Amniotic stem cell (primary cell): ENCODE results near the gene SENP5.
"Not testable (repeated sequence)": the region's sequence is repeated elsewhere in the genome, so short reads cannot be mapped to it uniquely, and the experiment has no call there.

Source experiments
- DNase-seq: peaks from one replicate; lab custom pipeline; 2025; lab: John Stamatoyannopoulos, UW

SENP5 gene

DNA sequence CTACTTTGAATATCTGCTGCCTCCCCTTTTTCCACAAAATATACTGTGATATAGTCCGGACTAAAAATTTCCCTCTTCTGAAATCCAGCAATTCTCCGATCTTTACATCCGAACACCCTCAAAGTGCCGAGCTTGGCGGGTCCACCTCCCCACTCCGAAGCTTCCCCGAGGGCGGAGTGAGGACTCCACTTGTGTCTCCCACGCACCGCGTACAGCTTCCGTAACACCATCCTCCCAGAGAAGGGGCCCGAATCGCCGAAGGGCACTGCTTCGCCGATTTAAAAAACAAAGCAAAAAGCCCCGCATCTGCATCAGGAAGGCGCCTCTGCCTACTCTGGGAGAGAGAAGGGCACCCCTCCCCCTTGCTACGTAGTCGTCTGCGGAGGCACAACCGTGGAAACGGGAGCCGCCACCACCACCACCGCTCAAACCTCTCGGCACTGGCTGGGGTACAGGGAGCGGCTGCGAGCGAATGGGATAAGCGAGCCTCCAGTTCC is 74.1 kb downstream of the SENP5 start:
- peak; percentile 27 for DNase-seq

DNA sequence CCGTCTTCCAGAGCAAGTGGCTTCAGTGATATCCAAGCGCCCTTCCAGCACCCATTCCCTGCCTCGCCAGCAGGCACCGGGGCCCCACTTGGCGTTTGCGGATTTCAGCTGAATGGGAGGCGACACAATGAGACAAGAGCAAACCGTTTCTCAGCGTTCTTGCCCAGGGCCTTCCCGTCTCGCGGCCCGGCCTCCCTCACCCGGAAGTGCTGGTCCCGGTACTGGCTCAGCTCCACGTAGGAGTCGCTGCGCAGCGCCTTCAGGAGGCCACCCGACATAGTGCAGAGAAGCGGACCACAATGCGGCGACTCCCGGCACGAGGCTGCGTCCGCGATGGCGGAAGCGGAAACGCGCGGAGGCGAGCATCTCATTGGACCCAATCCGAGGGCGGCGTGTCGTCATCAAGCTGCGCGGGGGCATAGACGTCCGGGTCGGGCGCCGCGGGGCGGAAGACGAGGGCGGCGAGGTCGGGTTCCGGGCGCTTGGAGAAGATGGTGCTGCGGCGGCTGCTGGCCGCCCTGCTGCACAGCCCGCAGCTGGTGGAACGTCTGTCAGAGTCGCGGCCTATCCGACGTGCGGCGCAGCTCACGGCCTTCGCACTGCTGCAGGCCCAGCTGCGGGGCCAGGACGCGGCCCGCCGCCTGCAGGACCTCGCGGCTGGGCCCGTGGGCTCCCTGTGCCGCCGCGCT is 74.7 kb downstream of the SENP5 start, which contains the start of gene NCBP2:
Gene NCBP2 (minus strand): TSS at position 303 of the 689 bp plus-strand sequence. CDS start 25 bp downstream, at position 278.
- peak; percentile 98 for DNase-seq

DNA sequence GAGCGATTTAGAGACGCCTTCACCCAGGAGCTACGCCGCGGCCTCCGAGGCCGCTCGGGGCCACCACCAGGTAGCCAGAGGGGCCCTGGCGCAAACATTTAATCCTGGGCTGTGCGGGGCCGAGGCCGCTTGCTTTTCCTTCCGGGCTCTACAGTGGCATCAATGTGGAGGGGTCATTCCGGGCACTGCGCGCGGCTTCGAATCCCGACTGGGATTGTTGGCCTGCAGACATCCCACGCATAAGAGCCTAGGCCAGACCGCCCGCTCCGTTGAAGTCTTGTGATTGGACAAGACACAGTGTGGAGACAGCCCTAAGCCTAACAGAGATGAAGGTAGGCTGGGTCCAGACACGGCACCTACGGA is 75.2 kb downstream of the SENP5 start:
- no peak for DNase-seq

DNA sequence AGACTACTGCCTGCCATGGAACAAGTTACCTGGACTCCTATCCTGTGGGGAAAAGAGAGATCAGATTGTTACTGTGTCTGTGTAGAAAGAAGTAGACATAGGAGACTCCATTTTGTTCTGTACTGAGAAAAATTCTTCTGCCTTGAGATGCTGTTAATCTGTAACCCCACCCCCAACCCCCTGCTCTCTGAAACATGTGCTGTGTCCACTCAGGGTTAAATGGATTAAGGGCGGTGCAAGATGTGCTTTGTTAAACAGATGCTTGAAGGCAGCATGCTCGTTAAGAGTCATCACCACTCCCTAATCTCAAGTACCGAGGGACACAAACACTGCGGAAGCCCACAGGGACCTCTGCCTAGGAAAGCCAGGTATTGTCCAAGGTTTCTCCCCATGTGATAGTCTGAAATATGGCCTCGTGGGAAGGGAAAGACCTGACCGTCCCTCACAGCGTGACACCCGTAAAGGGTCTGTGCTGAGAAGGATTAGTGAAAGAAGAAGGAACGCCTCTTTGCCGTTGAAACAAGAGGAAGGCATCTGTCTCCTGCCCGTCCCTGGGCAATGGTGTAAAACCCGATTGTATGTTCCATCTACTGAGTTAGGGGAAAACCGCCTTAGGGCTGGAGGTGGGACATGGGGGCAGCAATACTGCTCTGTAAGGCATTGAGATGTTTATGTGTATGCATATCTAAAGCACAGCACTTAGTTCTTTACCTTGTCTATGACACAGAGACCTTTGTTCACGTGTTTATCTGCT is 76.5 kb downstream of the SENP5 start:
- not testable (repeated sequence) for DNase-seq

DNA sequence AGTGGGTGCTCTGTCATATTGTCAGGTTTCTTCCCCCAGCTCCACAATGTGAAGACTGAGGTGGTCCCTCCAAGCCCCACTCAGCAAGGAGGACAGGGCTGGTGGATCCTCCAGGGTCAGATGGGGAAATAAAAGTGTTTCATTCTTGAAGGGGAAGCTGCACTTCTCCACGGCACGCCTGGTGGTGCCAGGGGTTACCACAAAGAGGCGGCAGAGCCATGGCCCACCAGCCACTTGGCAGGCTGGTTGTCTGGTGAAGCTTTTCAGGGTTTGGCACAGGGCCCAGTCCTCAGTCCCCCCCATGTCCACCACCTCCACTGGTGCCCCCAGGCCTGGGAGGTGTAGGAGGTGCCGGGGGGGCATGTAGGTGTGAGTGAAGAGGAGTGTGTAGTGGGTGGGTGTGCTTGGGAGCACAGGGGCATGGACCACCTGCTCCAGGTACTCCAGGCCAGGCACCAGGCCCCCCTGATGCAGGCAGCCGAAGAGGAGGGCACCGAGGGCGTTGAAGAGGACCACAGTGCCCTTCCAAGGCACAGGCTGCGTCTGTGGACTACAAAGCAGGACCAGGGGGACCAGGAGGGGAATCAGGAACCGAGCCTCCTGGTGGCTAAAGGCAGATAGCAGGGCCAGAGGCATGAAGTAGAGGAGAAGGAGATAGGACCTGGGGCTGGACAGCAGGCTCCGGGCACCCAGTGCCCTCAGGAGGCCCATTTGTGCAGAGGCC is 79.6 kb downstream of the SENP5 start:
- DNase-seq: no peak

DNA sequence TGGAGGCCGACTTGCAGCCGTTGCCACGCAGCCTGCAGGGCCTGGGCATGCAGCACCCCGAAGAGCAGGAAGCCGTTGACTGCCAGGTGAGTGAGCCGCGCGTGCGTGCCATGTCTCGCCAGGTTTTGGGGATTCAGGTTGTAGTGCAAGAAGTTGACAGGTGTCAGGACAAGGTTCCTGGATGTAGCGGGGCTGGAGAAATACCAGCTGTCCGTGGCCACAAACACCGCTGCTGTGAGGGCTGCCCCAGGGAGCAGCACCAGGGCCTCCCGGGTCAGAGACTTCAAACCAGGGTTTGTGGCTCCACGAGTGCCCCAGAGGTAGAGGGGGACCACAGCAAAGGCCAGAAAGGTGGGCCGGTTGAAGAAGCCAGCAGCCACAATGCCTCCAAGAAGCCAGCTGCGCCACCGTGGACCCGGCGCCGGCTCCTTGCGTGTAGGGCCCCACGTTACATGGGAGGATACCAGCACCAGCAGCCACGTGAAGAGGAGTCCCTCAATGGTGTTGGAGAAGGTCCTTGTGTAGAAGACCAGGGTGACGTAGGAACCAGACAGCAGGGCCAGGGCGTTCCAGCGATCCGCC is 80.2 kb downstream of the SENP5 start:
- DNase-seq: no peak

DNA sequence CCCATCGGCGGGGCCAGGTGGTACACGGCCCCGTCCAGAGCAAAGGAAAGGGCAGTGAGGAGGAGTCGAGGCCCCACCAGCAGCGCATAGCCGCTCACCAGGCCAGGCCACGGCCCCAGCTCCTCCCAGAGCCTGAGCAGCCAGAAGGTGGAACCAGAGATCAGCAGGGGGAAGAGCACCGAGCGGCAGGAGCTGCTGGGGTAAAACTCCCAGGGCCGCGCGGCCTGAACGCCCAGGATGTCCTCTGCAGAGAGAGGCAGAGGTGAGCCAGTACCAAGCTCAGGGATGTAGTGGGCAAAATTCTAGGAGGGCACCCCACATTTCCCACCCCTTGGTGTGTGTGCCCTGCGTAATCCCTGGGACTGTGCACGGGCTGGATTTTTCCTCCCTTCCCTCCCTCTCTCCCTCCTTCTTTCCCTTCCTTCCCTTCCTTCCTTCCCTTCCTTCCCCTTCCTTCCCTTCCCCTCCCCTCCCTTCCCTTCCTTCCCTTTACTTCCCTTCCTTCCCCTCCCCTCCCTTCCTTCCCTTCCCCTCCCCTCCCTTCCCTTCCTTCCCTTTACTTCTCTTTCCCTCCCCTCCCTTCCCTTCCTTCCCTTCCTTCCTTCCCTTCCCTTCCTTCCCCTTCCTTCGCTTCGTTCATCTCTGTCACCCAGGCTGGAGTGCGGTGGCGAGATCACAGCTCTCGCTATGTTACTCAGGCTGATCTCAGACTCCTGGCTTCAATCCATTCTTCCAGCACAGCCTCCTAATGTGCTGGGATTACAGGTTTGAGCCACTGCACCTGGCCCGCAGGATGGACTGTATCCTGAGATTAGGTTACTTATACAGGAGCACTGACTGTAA is 80.9 kb downstream of the SENP5 start:
- DNase-seq: no peak

DNA sequence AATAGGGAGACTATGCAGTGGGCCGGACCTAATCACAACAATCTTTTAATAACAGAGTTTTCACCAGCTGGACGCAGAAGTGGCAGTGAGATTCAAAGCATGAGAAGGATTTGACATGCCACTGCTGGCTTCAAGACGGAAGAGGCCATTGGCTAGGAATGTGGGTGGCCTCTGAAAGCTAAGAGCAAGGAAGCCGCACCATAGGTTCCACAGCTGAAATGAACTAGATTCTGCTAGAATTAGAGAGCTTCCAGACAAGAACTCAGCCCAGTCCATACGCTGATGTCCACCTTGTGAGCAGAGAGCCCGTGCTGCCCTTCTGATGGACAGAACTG is 81.5 kb downstream of the SENP5 start:
- DNase-seq: no peak

DNA sequence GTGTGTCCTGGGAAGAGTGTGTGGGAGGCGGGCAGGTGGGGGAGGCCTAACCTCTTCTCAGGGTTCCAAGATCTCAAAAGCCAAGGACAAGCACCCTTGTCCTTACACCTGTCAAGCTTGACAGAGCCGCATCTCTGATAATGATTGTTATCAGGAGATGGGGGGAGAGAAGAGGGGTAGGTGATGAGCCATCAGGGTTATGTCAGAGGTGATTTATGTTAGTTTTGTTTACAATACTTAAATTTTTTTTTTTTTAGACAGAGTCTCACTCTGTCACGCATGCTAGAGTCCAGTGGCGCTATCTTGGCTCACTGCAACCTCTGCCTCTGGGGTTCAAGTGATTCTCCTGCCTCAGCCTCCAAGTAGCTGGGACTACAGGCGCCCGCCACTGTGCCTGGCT is 82.0 kb downstream of the SENP5 start:
- DNase-seq: no peak

DNA sequence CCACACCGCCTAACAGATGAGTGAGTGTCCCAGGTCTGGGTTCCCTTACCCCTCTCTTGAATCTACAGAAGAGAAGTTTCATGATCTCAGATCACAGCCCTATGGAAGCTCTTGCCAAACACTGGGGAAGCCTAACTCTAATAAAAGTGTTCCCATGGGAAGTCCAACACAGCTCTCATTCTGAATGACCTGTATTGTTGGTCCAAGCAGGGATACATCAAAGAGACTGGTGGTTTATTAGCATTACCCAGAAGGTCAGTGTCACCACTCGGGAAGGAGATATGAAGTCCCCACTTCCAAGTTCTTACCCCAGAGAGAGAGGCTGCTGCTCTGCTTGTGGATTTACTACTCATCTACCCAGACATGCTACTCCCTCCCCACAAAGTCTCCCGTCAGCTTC is 83.7 kb downstream of the SENP5 start:
- no peak for DNase-seq

DNA sequence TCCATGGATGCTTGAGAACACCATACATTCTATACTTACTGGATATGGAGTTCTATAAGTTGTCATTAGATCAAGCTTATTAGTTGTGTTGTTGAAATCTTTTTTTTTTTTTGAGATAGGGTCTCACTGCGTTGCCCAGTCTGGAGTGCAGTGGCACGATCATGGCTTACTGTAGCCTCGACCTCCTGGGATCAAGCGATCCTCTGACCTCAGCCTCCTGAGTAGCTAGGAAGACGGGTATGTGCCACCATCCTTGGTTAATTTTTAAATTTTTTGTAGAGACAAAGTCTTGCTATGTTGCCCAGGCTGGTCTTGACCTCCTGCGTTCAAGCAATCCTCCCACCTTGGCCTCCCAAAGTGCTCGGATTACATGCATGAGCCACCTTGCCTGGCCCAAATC is 87.1 kb downstream of the SENP5 start:
- no peak for DNase-seq

DNA sequence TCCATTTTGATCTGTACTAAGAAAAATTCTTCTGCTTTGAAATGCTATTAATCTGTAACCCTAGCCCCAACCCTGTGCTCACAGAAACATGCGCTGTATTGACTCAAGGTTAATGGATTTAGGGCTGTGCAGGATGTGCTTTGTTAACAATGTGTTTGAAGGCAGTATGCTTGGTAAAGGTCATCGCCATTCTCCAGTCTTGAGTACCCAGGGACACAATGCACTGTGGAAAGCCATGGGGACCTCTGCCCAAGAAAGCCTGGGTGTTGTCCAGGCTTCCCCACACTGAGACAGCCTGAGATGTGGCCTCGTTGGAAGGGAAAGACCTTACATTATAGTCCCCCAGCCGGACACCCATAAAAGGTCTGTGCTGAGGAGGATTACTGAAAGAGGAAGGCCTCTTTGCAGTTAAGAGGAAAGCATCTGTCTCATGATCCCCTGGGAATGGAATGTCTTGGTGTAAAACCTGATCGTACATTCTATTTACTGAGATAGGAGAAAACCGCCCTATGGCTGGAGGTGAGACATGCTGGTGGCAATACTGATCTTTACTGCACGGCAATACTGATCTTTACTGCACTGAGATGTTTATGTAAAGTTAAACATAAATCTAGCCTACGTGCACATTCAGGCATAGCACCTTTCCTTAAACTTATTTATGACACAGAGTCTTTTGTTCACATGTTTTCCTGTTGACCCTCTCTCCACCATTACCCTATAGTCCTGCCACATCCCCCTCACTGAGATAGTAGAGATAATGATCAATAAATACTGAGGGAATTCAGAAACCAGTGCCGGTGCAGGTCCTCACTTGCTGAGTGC is 94.6 kb downstream of the SENP5 start:
- no peak for DNase-seq

DNA sequence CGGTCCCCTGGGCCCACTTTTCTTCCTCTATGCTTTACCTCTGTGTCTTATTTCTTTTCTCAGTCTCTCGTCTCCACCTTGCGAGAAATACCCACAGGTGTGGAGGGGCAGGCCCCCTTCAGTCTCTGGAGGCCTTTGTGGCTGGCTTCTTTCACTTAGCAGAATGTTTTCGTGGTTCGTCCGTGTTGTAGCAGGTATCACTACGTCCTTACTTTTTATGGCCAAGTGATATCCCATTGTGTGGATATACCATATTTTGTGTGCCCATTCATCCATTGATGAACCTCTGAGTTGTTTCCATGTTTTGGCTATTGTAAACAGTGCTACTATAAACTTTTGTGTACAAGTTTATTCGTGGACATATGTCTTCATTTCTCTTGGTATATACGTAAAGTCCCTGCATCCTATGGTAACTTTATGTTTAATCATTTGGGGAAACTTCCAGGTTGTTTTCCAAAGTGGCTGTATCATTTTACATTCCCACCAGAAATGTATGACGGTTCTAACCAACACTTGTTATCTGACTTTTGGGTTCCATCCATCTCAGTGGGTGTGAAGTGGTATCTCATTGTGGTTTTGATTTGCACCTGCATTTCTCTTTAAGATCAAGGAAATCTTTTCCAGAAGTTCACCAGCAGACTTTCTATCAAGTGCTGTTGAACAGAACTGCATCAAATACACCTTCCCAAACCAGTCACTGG is 95.4 kb downstream of the SENP5 start:
- DNase-seq: no peak

DNA sequence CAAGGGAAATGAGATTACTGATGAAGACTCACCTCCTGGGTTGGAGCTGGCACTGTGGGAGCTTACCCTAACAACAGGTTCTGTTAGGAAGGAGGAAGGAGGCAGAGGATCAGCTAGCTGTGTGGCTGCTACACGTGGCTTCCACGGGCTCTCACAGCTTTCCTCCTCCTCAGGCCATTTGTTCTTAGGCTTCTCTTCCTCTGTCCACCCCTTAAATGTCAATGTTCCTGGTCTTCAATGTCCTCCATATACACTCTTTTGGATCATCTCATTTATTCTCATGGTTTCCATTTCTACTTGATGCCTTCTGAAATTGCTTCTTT is 95.9 kb downstream of the SENP5 start:
- DNase-seq: no peak

DNA sequence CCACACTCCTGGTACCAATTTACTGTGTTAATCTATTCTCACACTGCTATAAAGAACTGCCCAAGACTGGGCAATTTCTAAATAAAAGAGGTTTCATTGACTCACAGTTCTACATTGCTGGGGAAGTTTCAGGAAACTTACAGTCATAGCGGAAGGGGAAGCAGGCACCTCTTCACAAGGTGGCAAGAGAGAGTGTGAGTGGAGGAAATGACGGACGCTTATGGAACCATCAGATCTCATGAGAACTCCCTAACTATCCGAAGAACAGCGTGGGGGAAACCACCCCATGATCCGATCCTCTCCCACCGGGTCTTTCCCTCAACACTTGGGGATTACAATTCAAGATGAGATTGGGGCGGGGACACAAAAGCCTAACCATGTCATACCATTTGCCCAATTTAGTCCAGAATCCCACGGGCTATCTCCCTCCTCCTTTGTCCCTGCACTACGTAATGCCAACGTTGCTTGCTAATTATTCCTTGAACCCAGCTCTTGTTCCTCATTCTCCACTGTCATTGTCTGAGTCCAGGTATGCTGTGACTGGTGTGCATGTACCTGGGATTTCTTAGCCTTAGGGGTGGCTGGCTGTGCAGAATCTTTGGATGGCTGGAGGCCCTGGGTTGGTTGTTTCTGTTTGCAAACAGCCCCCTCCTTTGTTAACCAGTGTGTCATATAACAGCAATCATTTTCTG is 97.5 kb downstream of the SENP5 start:
- no peak for DNase-seq

DNA sequence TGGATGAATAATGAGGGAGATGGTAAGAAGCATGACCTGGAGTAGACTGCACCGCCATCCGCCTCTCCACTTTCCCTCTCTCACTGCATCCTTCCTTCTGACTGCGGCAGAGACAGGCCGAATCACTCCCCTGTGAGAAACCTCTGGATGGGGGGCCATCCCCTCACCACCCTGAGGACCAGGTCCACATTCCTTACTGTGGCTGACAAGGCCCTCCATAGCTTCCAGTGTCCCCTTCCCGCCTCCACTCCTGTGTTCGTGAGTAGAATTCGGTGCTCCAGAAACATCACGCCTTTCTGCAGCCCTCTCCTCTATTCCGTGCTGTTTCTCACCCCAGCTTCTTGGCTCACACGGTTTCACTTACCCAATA is 98.1 kb downstream of the SENP5 start:
- no peak for DNase-seq

DNA sequence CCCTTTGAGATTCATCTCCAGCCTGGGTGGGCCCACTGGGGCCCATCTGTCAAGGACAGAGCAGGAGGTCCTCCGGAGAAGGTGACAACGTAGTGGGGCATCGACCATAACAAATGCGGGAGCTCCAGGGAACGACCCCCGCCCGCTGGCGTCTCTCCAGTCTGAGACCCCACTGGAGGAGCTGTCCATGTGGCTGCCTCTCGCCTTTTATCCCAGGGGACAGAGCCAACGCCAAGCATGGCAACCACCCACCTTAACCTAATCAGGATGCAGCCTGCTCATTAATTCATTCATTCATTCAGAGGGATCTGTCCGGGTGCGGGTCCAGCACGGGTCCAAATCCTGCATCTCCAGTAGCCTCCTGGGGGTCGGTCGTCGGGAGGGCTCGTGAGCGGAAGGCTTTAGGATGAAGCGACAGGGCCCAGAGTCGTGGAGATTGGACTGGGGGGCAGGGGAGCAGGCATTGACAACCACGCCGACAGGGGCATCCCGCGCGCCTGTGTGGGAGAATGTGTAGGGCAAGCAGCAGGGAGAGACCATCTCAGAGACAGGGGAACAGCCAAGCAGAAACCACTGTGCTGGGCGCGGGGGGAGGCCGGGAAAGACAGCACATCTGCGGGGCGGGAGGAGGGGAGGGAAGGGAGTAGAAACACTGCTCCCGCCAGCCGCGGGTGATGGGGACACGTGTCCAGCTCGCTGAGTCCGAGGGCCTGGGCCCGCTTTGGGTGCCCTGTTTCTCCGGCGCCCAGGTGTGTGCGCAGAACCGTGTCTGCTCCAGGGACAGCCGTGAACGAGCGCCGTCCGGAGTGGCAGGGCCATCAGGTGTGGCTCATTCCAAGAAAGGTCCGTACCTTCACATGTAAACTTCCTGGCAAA is 99.0 kb downstream of the SENP5 start:
- no peak for DNase-seq

DNA sequence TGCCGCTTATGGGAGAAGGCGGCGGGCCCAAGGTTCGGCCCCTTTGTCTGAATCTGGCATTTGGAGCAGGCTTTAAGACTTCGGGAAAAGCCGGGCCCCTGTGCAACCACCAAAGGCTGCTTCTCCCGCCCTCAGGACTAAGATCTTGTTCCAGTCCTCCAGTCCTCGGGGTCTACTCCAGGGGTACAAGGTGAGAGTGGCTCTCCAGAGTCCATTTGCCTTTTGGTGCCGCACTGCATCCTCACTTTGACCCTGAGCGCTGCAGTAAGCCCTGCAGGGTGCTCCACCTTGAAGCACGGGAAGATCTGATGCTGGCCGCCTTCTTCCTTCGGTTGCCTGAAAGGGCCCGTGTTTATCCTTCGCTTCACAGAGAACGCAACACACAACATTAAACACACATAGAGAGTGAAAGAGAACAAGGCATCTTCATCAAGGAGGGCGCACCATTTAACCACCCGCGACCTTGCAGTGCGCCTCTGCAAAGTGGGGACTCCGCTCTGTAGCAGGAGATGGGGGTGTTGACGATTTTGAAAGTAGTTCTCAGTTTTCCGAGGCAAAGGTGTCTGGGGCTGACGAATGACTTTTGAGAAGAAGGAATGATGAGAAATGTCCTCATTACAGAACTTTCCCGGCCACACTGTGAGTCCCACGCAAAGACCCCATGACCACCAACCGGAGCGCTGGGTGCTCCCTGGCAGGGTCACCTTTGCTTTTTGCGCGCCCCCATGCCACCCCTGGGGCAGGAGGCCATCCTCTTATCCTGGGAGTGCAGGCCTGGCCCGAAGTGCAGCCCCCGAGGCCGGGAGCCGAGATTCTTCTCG is 99.9 kb downstream of the SENP5 start:
- no peak for DNase-seq
